ENCODE data around the gene LINGO1. TPM values are rescaled to one million over a fixed set of nuclear protein-coding genes. Genes with fewer than 3 reads are reported as not detected.

The LINGO1 gene
- polyA plus RNA-seq, 2 of the 4 experiments (the other 2 are of a cell fraction), result 2.2 to 3.3 TPM

GRCh38 chr15:77581896-77582569 lies 50.7 kb downstream of the LINGO1 start:
- POLR2A ChIA-PET, result no interaction called here
- WGBS (ENCODE audit: missing lambda C conversion rate), result 91% methylated on average over 11 of the region's 18 CpGs
- no peaks in the 10 kb centered on the region for H3K9me3 ChIP-seq
- H3K4me3 ChIP-seq, result no peak overlapping the region
- no peak for ATAC-seq
- FAIRE-seq, result no peak
- DNase-seq (ENCODE audit: low read depth in 1 of 2, low spot score in 1 of 2), result no peak
- TF ChIP-seq FOSB (CRISPR knock-in tag; IDR thresholded peaks at IDR 0.05), result no peak
- no peak for TF ChIP-seq ZSCAN20 (CRISPR knock-in tag; IDR thresholded peaks at IDR 0.05)
- no peak for TF ChIP-seq USF2 (IDR thresholded peaks at IDR 0.05)
- no peak for TF ChIP-seq BCL3 (IDR thresholded peaks at IDR 0.05)
- no peak for TF ChIP-seq CHD2 (IDR thresholded peaks at IDR 0.05; ENCODE audit: low read length, partially characterized antibody)
- TF ChIP-seq MAZ (IDR thresholded peaks at IDR 0.05; ENCODE audit: borderline replicate concordance, low read depth, low read length), result no peak
- CTCF ChIA-PET, result interaction anchor here (1.2 to 1.6 kb wide), 2 partner anchors 35 to 239 kb away, joined by 3 to 5 read pairs; no protein-coding TSS in a partner anchor
- no peak overlapping the region for H3K4me2 ChIP-seq
- H3K27ac ChIP-seq, result no peak overlapping the region
- no peaks in the 10 kb centered on the region for H3K4me1 ChIP-seq

GRCh38 chr15:77580996-77581682 lies 51.6 kb downstream of the LINGO1 start:
- Histone ChIP-seq H3K4me1 (no peaks in the 10 kb centered on the region), H3K9me3 (no peaks in the 10 kb centered on the region), H3K27ac (no peak overlapping the region), H3K4me3 (no peak overlapping the region), H3K4me2 (no peak overlapping the region)
- FAIRE-seq, result no peak
- no peak for DNase-seq (ENCODE audit: low read depth in 1 of 2, low spot score in 1 of 2)
- CTCF ChIA-PET, result interaction anchor here (1.0 to 1.8 kb wide), 3 partner anchors 8 to 38 kb away, joined by 3 to 6 read pairs (median 6); no protein-coding TSS in a partner anchor
- WGBS (ENCODE audit: missing lambda C conversion rate), result 71% methylated on average over 16 of the region's 16 CpGs
- TF ChIP-seq FOSL2 (IDR thresholded peaks at IDR 0.05) (no peak), FOSL2 (CRISPR knock-in tag; IDR thresholded peaks at IDR 0.05) (no peak), HOXB13 (CRISPR knock-in tag; IDR thresholded peaks at IDR 0.05; ENCODE audit: low read depth) (no peak), HES2 (IDR thresholded peaks at IDR 0.05) (no peak), SMC3 (IDR thresholded peaks at IDR 0.05) (no peak), USF2 (IDR thresholded peaks at IDR 0.05) (no peak), TP53 (CRISPR knock-in tag; IDR thresholded peaks at IDR 0.05) (no peak), ESRRA (IDR thresholded peaks at IDR 0.05; ENCODE audit: borderline replicate concordance, low read length) (no peak), ZSCAN20 (CRISPR knock-in tag; IDR thresholded peaks at IDR 0.05) (no peak), HOXA7 (CRISPR knock-in tag; IDR thresholded peaks at IDR 0.05) (no peak), EHMT2 (IDR thresholded peaks at IDR 0.05; ENCODE audit: low read depth) (no peak), MAZ (IDR thresholded peaks at IDR 0.05; ENCODE audit: borderline replicate concordance, low read depth, low read length) (no peak), HMGXB4 (CRISPR knock-in tag; IDR thresholded peaks at IDR 0.05; ENCODE audit: borderline replicate concordance) (no peak), EHF (CRISPR knock-in tag; IDR thresholded peaks at IDR 0.05) (no peak), CBX8 (IDR thresholded peaks at IDR 0.05) (no peak), MYC (IDR thresholded peaks at IDR 0.05; ENCODE audit: borderline replicate concordance, low read length) (no peak)
- no peak for ATAC-seq
- POLR2A ChIA-PET, result no interaction called here
